GM12878 (cell line): ENCODE results near the gene CREBBP. TPM values are rescaled to one million over a fixed set of nuclear protein-coding genes. Genes with fewer than 3 reads are reported as not detected.

Source experiments
- BCL3 ChIP-seq: IDR thresholded peaks from 2 replicates; pipeline ENCODE4 v1.6.1; 2011; ENCODE audit warnings: borderline replicate concordance, low read depth, mild to moderate bottlenecking, moderate library complexity, low read length; ENCODE audit not compliant: insufficient read depth, poor library complexity, severe bottlenecking
- HDGF ChIP-seq: fragments of 450-650 bp; IDR thresholded peaks from 2 replicates; pipeline ENCODE4 v1.6.1; 2016; ENCODE audit warnings: antibody characterized with exemption
- IRF3 ChIP-seq: fragments of 450-650 bp; IDR thresholded peaks from 2 replicates; pipeline ENCODE4 v1.6.1; 2014; ENCODE audit warnings: mild to moderate bottlenecking
- KLF5 ChIP-seq: fragments of 450-650 bp; IDR thresholded peaks from 2 replicates; pipeline ENCODE4 v1.6.1; 2014; ENCODE audit warnings: mild to moderate bottlenecking; ENCODE audit not compliant: partially characterized antibody
- MYC ChIP-seq: IDR thresholded peaks from 2 replicates; pipeline ENCODE4 v1.6.1; 2011; ENCODE audit warnings: mild to moderate bottlenecking, low read length, moderate library complexity, inconsistent platforms; ENCODE audit not compliant: insufficient read depth, insufficient replicate concordance, insufficient read length, severe bottlenecking
- NFXL1 ChIP-seq: fragments of 450-650 bp; IDR thresholded peaks from 2 replicates; pipeline ENCODE4 v1.6.1; 2017; ENCODE audit warnings: antibody characterized with exemption, mild to moderate bottlenecking, borderline replicate concordance
- NRF1 ChIP-seq: conservative IDR thresholded peaks from 2 replicates; pipeline ENCODE4 v1.6.1; 2011; ENCODE audit warnings: mild to moderate bottlenecking, low read depth, low read length, improper control_type of control experiment
- SMARCA5 ChIP-seq: fragments of 450-650 bp; IDR thresholded peaks from 2 replicates; pipeline ENCODE4 v1.6.1; 2017; ENCODE audit warnings: mild to moderate bottlenecking
- TCF7 ChIP-seq: IDR thresholded peaks from 2 replicates; pipeline ENCODE4 v1.6.1; 2014; ENCODE audit warnings: antibody characterized with exemption, borderline replicate concordance
- ZNF274 ChIP-seq: IDR thresholded peaks from one replicate; pipeline ENCODE4 v1.8.0; 2011; ENCODE audit not compliant: insufficient read length, insufficient read depth
- ZNF592 ChIP-seq: fragments of 450-650 bp; IDR thresholded peaks from 2 replicates; pipeline ENCODE4 v1.6.1; 2017; ENCODE audit warnings: mild to moderate bottlenecking, moderate library complexity
- ZSCAN29 ChIP-seq: fragments of 450-650 bp; IDR thresholded peaks from 2 replicates; pipeline ENCODE4 v1.6.1; 2017; ENCODE audit warnings: mild to moderate bottlenecking, moderate library complexity
- polyA plus RNA-seq, 11 experiments: library from polyadenylated mRNA; depleted of rRNA in 4 of 11; unstranded in 6 of 11; stranded (reverse) in 5 of 11; fragments of >200 nt; fragmentation: Nextera tagmentation in 4 of 11; fragmentation: Illumina TruSeq in 1 of 11; extraction: Ambion mirVana in 4 of 11; extraction: Trizol in 1 of 11; gene quantifications; 1 replicate in 1 of 11; 2 replicates in 10 of 11; pipeline versions ENCODE4 v1.2.1 to v1.2.3, GENCODE V29; 2011 to 2016; ENCODE audit warnings: inconsistent platforms in 2 of 11, missing spikeins in 2 of 11, low read depth in 1 of 11
- total RNA-seq, 4 experiments: library from RNA; depleted of rRNA in 3 of 4; stranded (reverse); fragments of >200 nt in 3 of 4; fragmentation: Illumina TruSeq in 1 of 4; extraction: Trizol in 1 of 4; gene quantifications; 2 replicates each; pipeline versions ENCODE4 v1.2.1 to v1.2.3, GENCODE V29; 2013 to 2021

CREBBP gene
- total and polyA plus RNA-seq, 10 of the 15 experiments (the other 5 are each of a cell fraction or from before 2014, with no cell fraction given): 3.4 to 32.7 (median 7.9) TPM

GRCh38 chr16:3837851-3838586, 42.5 kb downstream of the CREBBP start (continued):
- TF ChIP-seq HDGF: no peak
- no peak for TF ChIP-seq ZNF592
- no peak for TF ChIP-seq TCF7
- no peak for TF ChIP-seq IRF3
- no peak for TF ChIP-seq ZNF274
- TF ChIP-seq BCL3: no peak
- no peak for TF ChIP-seq MYC
- TF ChIP-seq ZSCAN29: no peak
- TF ChIP-seq KLF5: no peak
- no peak for TF ChIP-seq NFXL1
- no peak for TF ChIP-seq SMARCA5
- no peak for TF ChIP-seq NRF1
- TF ChIP-seq, all 136 proteins: peak for 0
